Stomach (tissue), 9 donors: ENCODE measurements around the gene SEC61B. TPM values are rescaled to one million over a fixed set of nuclear protein-coding genes. Genes with fewer than 3 reads are reported as not detected.
A peak's percentile ranks its signal among the peaks of the same experiment; 100 is the strongest.

ENCODE experiments used
- DNase-seq, 2 donors: peaks; one replicate each; pipeline versions ENCODE4 v3.0.0 to v3.0.0-alpha.2; 2013 to 2019
- H3K27ac ChIP-seq, 5 donors: fragments of 200-600 bp in 4 of 5; sonication (generic) in 4 of 5; one replicate each; pipeline ENCODE4 v1.5.1; 2013 to 2019; ENCODE audit warnings: mild to moderate bottlenecking in 1 of 5, moderate library complexity in 1 of 5
- H3K27me3 ChIP-seq, 3 donors: fragments of 200-600 bp; sonication (generic); one replicate each; pipeline ENCODE4 v1.5.1; 2017 to 2019; ENCODE audit warnings: mixed run types in 1 of 3
- H3K36me3 ChIP-seq, 4 donors: fragments of 200-600 bp; sonication (generic); 1 replicate in 3 of 4; 2 replicates in 1 of 4; pipeline ENCODE4 v1.5.1; 2016 to 2019
- H3K4me1 ChIP-seq, 4 donors: fragments of 200-600 bp; sonication (generic); one replicate each; pipeline ENCODE4 v1.5.1; 2016 to 2019
- H3K4me3 ChIP-seq, 4 donors: fragments of 200-600 bp; sonication (generic) in 3 of 4; one replicate each; pipeline ENCODE4 v1.5.1; 2016 to 2019; ENCODE audit warnings: mild to moderate bottlenecking in 1 of 4
- H3K9me3 ChIP-seq, 4 donors: fragments of 200-600 bp; sonication (generic); one replicate each; pipeline ENCODE4 v1.5.1; 2016 to 2019
- CTCF ChIP-seq, 7 experiments: fragments of 450-650 bp in 4 of 7; fragments of 200-600 bp in 3 of 7; sonication (generic) in 3 of 7; IDR thresholded peaks; one replicate each; pipeline ENCODE4 v1.5.1; 2016 to 2019; ENCODE audit warnings: antibody characterized with exemption in 7 of 7, control low read depth in 2 of 7, mild to moderate bottlenecking in 1 of 7
- EP300 ChIP-seq: sonication (generic); formaldehyde crosslinking; IDR thresholded peaks from one replicate; pipeline ENCODE4 v1.6.1; 2017; ENCODE audit warnings: antibody characterized with exemption
- POLR2A ChIP-seq, 4 donors: fragments of 450-650 bp; IDR thresholded peaks; one replicate each; pipeline ENCODE4 v1.6.1; 2016; ENCODE audit warnings: antibody characterized with exemption in 4 of 4, control low read depth in 2 of 4, mild to moderate bottlenecking in 1 of 4, moderate library complexity in 1 of 4
- POLR2AphosphoS5 ChIP-seq, 3 donors: sonication (generic); formaldehyde crosslinking; IDR thresholded peaks; one replicate each; pipeline ENCODE4 v1.6.1; 2016; ENCODE audit warnings: antibody characterized with exemption in 3 of 3
- WGBS, 5 donors: extraction: QIAGEN DNeasy Blood & Tissue Kit in 3 of 5; methylation state at CpG; one replicate each; pipeline versions ENCODE4 v1.1.5 to v1.1.7; 2013 to 2018; 5-methylcytosine and 5-hydroxymethylcytosine counted together
- intact Hi-C: fragments of 100-400 bp; cut with DNase I; formaldehyde crosslinking; loops from one replicate; pipeline ENCODE4 v1.15.1; 2023; ENCODE audit warnings: low total_unique reads
- polyA plus RNA-seq, 3 donors: library from polyadenylated mRNA; stranded (reverse); fragments of 200-250 nt; gene quantifications; one replicate each; pipeline ENCODE4 v1.2.3, GENCODE V29; 2013
- total RNA-seq, 5 donors: library from RNA; depleted of rRNA; stranded (reverse); fragments of >200 nt; gene quantifications; one replicate each; pipeline versions ENCODE4 v1.1.0 to v1.2.3, GENCODE V29; 2014 to 2016
- donor health status: healthy with polysubstance abuse.
- donor health status: Bipolar disorder and iron deficiency.
- donor health status: healthy.

Gene SEC61B
- total and polyA plus RNA-seq, 8 donors: 4.1 to 467 (median 161) TPM

- Histone ChIP-seq H3K36me3 (no peaks in the 10 kb centered on the region), H3K27ac (no peak overlapping the region), H3K9me3 (no peaks in the 10 kb centered on the region), H3K27me3 (no peaks in the 10 kb centered on the region), H3K4me1 (no peaks in the 10 kb centered on the region), H3K4me3 (no peak overlapping the region)
- no peak for DNase-seq
- 87 to 98% (median 92%) methylated on average over 2 of the region's 2 CpGs for WGBS, 5 donors
- intact Hi-C loops: no loop called here
- TF ChIP-seq CTCF (IDR thresholded peaks at IDR 0.05) (no peak), POLR2AphosphoS5 (IDR thresholded peaks at IDR 0.05) (no peak), EP300 (no peak), POLR2A (IDR thresholded peaks at IDR 0.05) (no peak)
Measured at GRCh38 chr9:99253134-99253533, 31.1 kb downstream of the SEC61B start.

- peaks cover 0 to 3% (median 2%) of the 10 kb centered on the region in 4 donors for H3K4me1 ChIP-seq
- no peak overlapping the region for H3K27ac ChIP-seq
- WGBS, 5 donors: 72 to 84% (median 74%) methylated on average over 10 to 15 of the region's 15 CpGs
- H3K9me3 ChIP-seq: no peaks in the 10 kb centered on the region
- H3K27me3 ChIP-seq: no peaks in the 10 kb centered on the region
- TF ChIP-seq EP300 (no peak), CTCF (IDR thresholded peaks at IDR 0.05) (no peak), POLR2AphosphoS5 (IDR thresholded peaks at IDR 0.05) (no peak), POLR2A (IDR thresholded peaks at IDR 0.05) (no peak)
- DNase-seq: peak in 1 of 2 donors; percentile 14
- H3K36me3 ChIP-seq: no peaks in the 10 kb centered on the region
- intact Hi-C loops: no loop called here
- H3K4me3 ChIP-seq: no peak overlapping the region
Measured at GRCh38 chr9:99253772-99254431, 31.8 kb downstream of the SEC61B start.

- WGBS, 5 donors: 68 to 85% (median 75%) methylated on average over 1 of the region's 1 CpG
- intact Hi-C loops: no loop called here
Measured at GRCh38 chr9:99255651-99256050, 33.6 kb downstream of the SEC61B start.

GRCh38 chr9:99257723-99258389, 35.8 kb downstream of the SEC61B start:
- intact Hi-C loops: no loop called here
- DNase-seq: no peak

More at GRCh38 chr9:99255651-99256050, 33.6 kb downstream of the SEC61B start:
- peaks cover 0 to 18% (median 13%) of the 10 kb centered on the region in 4 donors for H3K4me1 ChIP-seq
- no peak overlapping the region for H3K27ac ChIP-seq
- H3K27me3 ChIP-seq: no peaks in the 10 kb centered on the region
- H3K36me3 ChIP-seq: no peaks in the 10 kb centered on the region
- H3K4me3 ChIP-seq: no peak overlapping the region
- H3K9me3 ChIP-seq: no peaks in the 10 kb centered on the region
- TF ChIP-seq POLR2AphosphoS5 (IDR thresholded peaks at IDR 0.05) (no peak), EP300 (no peak), POLR2A (IDR thresholded peaks at IDR 0.05) (no peak), CTCF (IDR thresholded peaks at IDR 0.05) (no peak)
- DNase-seq: no peak

More at GRCh38 chr9:99257723-99258389, 35.8 kb downstream of the SEC61B start:
- 93 to 96% (median 94%) methylated on average over 8 of the region's 8 CpGs for WGBS, 5 donors
- no peak overlapping the region for H3K27ac ChIP-seq
- H3K27me3 ChIP-seq: no peaks in the 10 kb centered on the region
- TF ChIP-seq POLR2AphosphoS5 (IDR thresholded peaks at IDR 0.05): no peak
- TF ChIP-seq EP300: no peak
- no peak for TF ChIP-seq CTCF (IDR thresholded peaks at IDR 0.05)
- no peak for TF ChIP-seq POLR2A (IDR thresholded peaks at IDR 0.05)
- H3K4me3 ChIP-seq: no peak overlapping the region
- H3K4me1 ChIP-seq: peaks cover 0 to 18% (median 13%) of the 10 kb centered on the region in 4 donors
- no peaks in the 10 kb centered on the region for H3K36me3 ChIP-seq
- no peaks in the 10 kb centered on the region for H3K9me3 ChIP-seq
